CD4-positive, CD25-positive, alpha-beta regulatory T cell (primary cell): ENCODE results near the gene BTN1A1. TPM values are rescaled to one million over a fixed set of nuclear protein-coding genes. Genes with fewer than 3 reads are reported as not detected.
A peak's percentile ranks its signal among the peaks of the same experiment; 100 is the strongest.
"Not testable (repeated sequence)": the region's sequence is repeated elsewhere in the genome, so short reads cannot be mapped to it uniquely, and the experiment has no call there.

Experiments
- ATAC-seq, 2 donors: fragments of 150-1000 bp; cut with Tn5 transposase; one replicate each; pipeline ENCODE4 v1.10.0; 2021; ENCODE audit warnings: low read depth in 2 of 2, moderate number of reproducible peaks in 2 of 2, moderate library complexity in 1 of 2
- DNase-seq, 3 donors: peaks; one replicate each; pipeline versions ENCODE4 v3.0.0 to v3.0.0-alpha.2; 2012 to 2022; ENCODE audit warnings: mixed read lengths in 1 of 3
- H3K27ac ChIP-seq: one replicate; pipeline ENCODE4 v1.7.0; 2013; ENCODE audit warnings: mild to moderate bottlenecking, low read length; ENCODE audit not compliant: insufficient read depth, poor library complexity, severe bottlenecking
- H3K27me3 ChIP-seq: one replicate; pipeline ENCODE4 v1.7.0; 2013; ENCODE audit warnings: low read length; ENCODE audit not compliant: control insufficient read depth, insufficient read depth
- H3K36me3 ChIP-seq: one replicate; pipeline ENCODE4 v1.7.0; 2013; ENCODE audit warnings: mild to moderate bottlenecking, low read length, moderate library complexity; ENCODE audit not compliant: control insufficient read depth, insufficient read depth
- H3K4me1 ChIP-seq: 2 replicates; pipeline ENCODE4 v1.7.0; 2013; ENCODE audit warnings: mild to moderate bottlenecking, low read length; ENCODE audit not compliant: insufficient read depth, control insufficient read depth, poor library complexity, severe bottlenecking
- H3K4me3 ChIP-seq: one replicate; pipeline ENCODE4 v1.7.0; 2013; ENCODE audit warnings: low read depth, mild to moderate bottlenecking, low read length, moderate library complexity
- H3K9me3 ChIP-seq, 2 experiments: 1 replicate in 1 of 2; 2 replicates in 1 of 2; pipeline ENCODE4 v1.7.0; 2013; ENCODE audit warnings: low read length in 2 of 2, mild to moderate bottlenecking in 1 of 2, moderate library complexity in 1 of 2; ENCODE audit not compliant: control insufficient read depth in 2 of 2
- H3K27ac Mint-ChIP-seq, 3 donors: one replicate each; pipeline ENCODE4 v1.8.0; 2020 to 2022; ENCODE audit warnings: mild to moderate bottlenecking in 3 of 3, mixed read lengths in 3 of 3, moderate library complexity in 2 of 3
- H3K27me3 Mint-ChIP-seq: one replicate; pipeline ENCODE4 v1.8.0; 2022; ENCODE audit warnings: mild to moderate bottlenecking, mixed read lengths
- H3K36me3 Mint-ChIP-seq: one replicate; pipeline ENCODE4 v1.8.0; 2020; ENCODE audit warnings: mixed read lengths
- H3K4me1 Mint-ChIP-seq, 4 donors: one replicate each; pipeline ENCODE4 v1.8.0; 2020 to 2022; ENCODE audit warnings: mixed read lengths in 4 of 4, mild to moderate bottlenecking in 1 of 4
- H3K4me3 Mint-ChIP-seq, 4 donors: one replicate each; pipeline ENCODE4 v1.8.0; 2020 to 2022; ENCODE audit warnings: mild to moderate bottlenecking in 4 of 4, mixed read lengths in 4 of 4, moderate library complexity in 3 of 4
- H3K9me3 Mint-ChIP-seq, 7 donors: one replicate each; pipeline ENCODE4 v1.8.0; 2020 to 2022; ENCODE audit warnings: mixed read lengths in 7 of 7, mild to moderate bottlenecking in 3 of 7, moderate library complexity in 2 of 7
- polyA plus RNA-seq, 4 donors: library from polyadenylated mRNA; unstranded; fragments of 300-500 nt; fragmentation: Illumina TruSeq; gene quantifications; one replicate each; pipeline ENCODE4 v1.2.3, GENCODE V29; 2021
- total RNA-seq: library from RNA; stranded (reverse); gene quantifications from one replicate; pipeline ENCODE4 v1.2.3, GENCODE V29; 2022

BTN1A1 gene
- total and polyA plus RNA-seq, 5 donors from 2014 or later = 0.33 TPM; not detected in 4

- Histone ChIP-seq H3K27me3 (no peaks in the 10 kb centered on the region), H3K4me1 (peaks cover 13% of the 10 kb centered on the region), H3K9me3 (no peaks in the 10 kb centered on the region), H3K27ac (no peak overlapping the region), H3K36me3 (no peaks in the 10 kb centered on the region), H3K4me3 (no peak overlapping the region)
- Mint-ChIP-seq H3K4me1 (peaks cover 8 to 25% (median 16%) of the 10 kb centered on the region in 4 donors), H3K9me3 (peaks cover 0 to 5% (median 0%) of the 10 kb centered on the region in 7 donors), H3K27me3 (peaks cover 9% of the 10 kb centered on the region), H3K27ac (no peak overlapping the region), H3K4me3 (peak overlapping the region in 1 of 4 donors; percentile 47), H3K36me3 (no peaks in the 10 kb centered on the region)
- DNase-seq (no peak), ATAC-seq (no peak)
These were observed 16.7 kb downstream of the BTN1A1 start for GRCh38 chr6:26516481-26517427.

- Histone ChIP-seq H3K4me1 (peaks cover 18% of the 10 kb centered on the region), H3K27me3 (no peaks in the 10 kb centered on the region), H3K9me3 (no peaks in the 10 kb centered on the region), H3K27ac (no peak overlapping the region), H3K36me3 (no peaks in the 10 kb centered on the region), H3K4me3 (no peak overlapping the region)
- H3K4me1 Mint-ChIP-seq = peaks cover 19 to 39% (median 35%) of the 10 kb centered on the region in 4 donors
- DNase-seq (no peak), ATAC-seq (no peak)
- H3K4me3 Mint-ChIP-seq = no peak overlapping the region
- no peak overlapping the region for H3K27ac Mint-ChIP-seq
- H3K9me3 Mint-ChIP-seq = peaks cover 0 to 5% (median 0%) of the 10 kb centered on the region in 7 donors
- no peaks in the 10 kb centered on the region for H3K36me3 Mint-ChIP-seq
- peaks cover 15% of the 10 kb centered on the region for H3K27me3 Mint-ChIP-seq
These were observed 19.3 kb downstream of the BTN1A1 start for GRCh38 chr6:26519359-26519758.

- H3K4me3 Mint-ChIP-seq = peak overlapping the region; percentile 81 to 99 (median 88)
- peak overlapping the region; percentile 88 to 99 (median 94) for H3K27ac Mint-ChIP-seq
- peak overlapping the region; percentile 84 for H3K27ac ChIP-seq
- DNase-seq (peak in 1 of 3 donors; percentile 9), ATAC-seq (peak; percentile 3 to 8)
- H3K36me3 ChIP-seq = no peaks in the 10 kb centered on the region
- H3K4me1 Mint-ChIP-seq = peaks cover 22 to 42% (median 35%) of the 10 kb centered on the region in 4 donors
- H3K4me3 ChIP-seq = peak overlapping the region; percentile 89
- H3K27me3 Mint-ChIP-seq = peaks cover 15% of the 10 kb centered on the region
- H3K4me1 ChIP-seq = peaks cover 18% of the 10 kb centered on the region
- no peaks in the 10 kb centered on the region for H3K36me3 Mint-ChIP-seq
- H3K9me3 Mint-ChIP-seq = peaks cover 0 to 5% (median 0%) of the 10 kb centered on the region in 7 donors
- no peaks in the 10 kb centered on the region for H3K27me3 ChIP-seq
- H3K9me3 ChIP-seq = no peaks in the 10 kb centered on the region
These were observed 20.2 kb downstream of the BTN1A1 start for GRCh38 chr6:26520237-26520849.

GRCh38 chr6:26520850-26521599, 20.9 kb downstream of the BTN1A1 start:
- Mint-ChIP-seq H3K4me3 (peak overlapping the region; percentile 87 to 99 (median 90)), H3K36me3 (no peaks in the 10 kb centered on the region), H3K27me3 (peaks cover 20% of the 10 kb centered on the region), H3K9me3 (peaks cover 0 to 5% (median 0%) of the 10 kb centered on the region in 7 donors), H3K4me1 (peaks cover 22 to 43% (median 33%) of the 10 kb centered on the region in 4 donors), H3K27ac (peak overlapping the region; percentile 94 to 99 (median 94))
- H3K4me1 ChIP-seq = peaks cover 18% of the 10 kb centered on the region
- peak; percentile 78 to 82 for ATAC-seq
- peak; percentile 81 to 87 (median 85) for DNase-seq
- H3K27me3 ChIP-seq = no peaks in the 10 kb centered on the region
- H3K36me3 ChIP-seq = no peaks in the 10 kb centered on the region
- no peaks in the 10 kb centered on the region for H3K9me3 ChIP-seq
- H3K27ac ChIP-seq = peak overlapping the region; percentile 84
- H3K4me3 ChIP-seq = peak overlapping the region; percentile 91

- H3K27ac Mint-ChIP-seq = peak overlapping the region; percentile 94 to 99 (median 94)
- H3K27me3 Mint-ChIP-seq = peaks cover 20% of the 10 kb centered on the region
- peaks cover 22 to 43% (median 33%) of the 10 kb centered on the region in 4 donors for H3K4me1 Mint-ChIP-seq
These were observed 21.7 kb downstream of the BTN1A1 start for GRCh38 chr6:26521600-26522391.

GRCh38 chr6:26522486-26523228, 22.6 kb downstream of the BTN1A1 start:
- peak overlapping the region; percentile 31 for H3K4me3 ChIP-seq
- H3K4me3 Mint-ChIP-seq = peak overlapping the region; percentile 83 to 95 (median 89)
- peaks cover 18% of the 10 kb centered on the region for H3K4me1 ChIP-seq
- H3K9me3 Mint-ChIP-seq, H3K36me3 ChIP-seq, H3K36me3 Mint-ChIP-seq, H3K27me3 ChIP-seq, H3K9me3 ChIP-seq, ATAC-seq: not testable (repeated sequence)
- H3K27ac ChIP-seq = peak overlapping the region; percentile 81
- H3K27me3 Mint-ChIP-seq = peaks cover 20% of the 10 kb centered on the region
- peak; percentile 12 to 53 (median 21) for DNase-seq
- peak overlapping the region; percentile 75 to 81 (median 75) for H3K27ac Mint-ChIP-seq
- H3K4me1 Mint-ChIP-seq = peaks cover 21 to 43% (median 32%) of the 10 kb centered on the region in 4 donors

More at GRCh38 chr6:26521600-26522391, 21.7 kb downstream of the BTN1A1 start:
- peak; percentile 60 to 62 for ATAC-seq
- peaks cover 18% of the 10 kb centered on the region for H3K4me1 ChIP-seq
- peak overlapping the region; percentile 87 to 99 (median 93) for H3K4me3 Mint-ChIP-seq
- H3K36me3 Mint-ChIP-seq = no peaks in the 10 kb centered on the region
- peak overlapping the region; percentile 81 for H3K27ac ChIP-seq
- no peaks in the 10 kb centered on the region for H3K36me3 ChIP-seq
- H3K4me3 ChIP-seq = peak overlapping the region; percentile 91
- H3K9me3 ChIP-seq = no peaks in the 10 kb centered on the region
- peak; percentile 52 to 74 (median 67) for DNase-seq
- peaks cover 0 to 5% (median 0%) of the 10 kb centered on the region in 7 donors for H3K9me3 Mint-ChIP-seq
- H3K27me3 ChIP-seq = no peaks in the 10 kb centered on the region
